HEK293T (cell line): ENCODE measurements around the gene GNB1L.

Experiments used
- CTCF ChIA-PET: fragments of 350-600 bp; formaldehyde crosslinking; extraction: SDS; loops from one replicate; lab custom pipeline; 2021; ENCODE audit warnings: antibody characterized with exemption, inconsistent platforms; lab: Yijun Ruan, JAX
- POLR2A ChIA-PET: fragments of 350-600 bp; formaldehyde crosslinking; extraction: SDS; loops from one replicate; lab custom pipeline; 2020; ENCODE audit warnings: antibody characterized with exemption, inconsistent platforms; lab: Yijun Ruan, JAX
- DNase-seq: peaks from one replicate; pipeline ENCODE4 v3.0.0; 2012; ENCODE audit warnings: mixed read lengths; ENCODE audit errors: extremely low spot score
- ARNT ChIP-seq: fragments of 450-650 bp; IDR thresholded peaks from 2 replicates; pipeline ENCODE4 v1.6.1; 2017; ENCODE audit warnings: mild to moderate bottlenecking
- BHLHE40 ChIP-seq: fragments of 450-650 bp; IDR thresholded peaks from 2 replicates; pipeline ENCODE4 v1.6.1; 2016; ENCODE audit warnings: mild to moderate bottlenecking, moderate library complexity, borderline replicate concordance
- CTBP1 ChIP-seq: fragments of 450-650 bp; IDR thresholded peaks from 2 replicates; pipeline ENCODE4 v1.6.1; 2016; ENCODE audit warnings: borderline replicate concordance
- ELF4 ChIP-seq: fragments of 450-650 bp; IDR thresholded peaks from 2 replicates; pipeline ENCODE4 v1.6.1; 2017; ENCODE audit warnings: antibody characterized with exemption
- FOXA1 ChIP-seq: fragments of 450-650 bp; IDR thresholded peaks from 2 replicates; pipeline ENCODE4 v1.6.1; 2016; ENCODE audit warnings: mild to moderate bottlenecking
- FOXK2 ChIP-seq: fragments of 450-650 bp; IDR thresholded peaks from 2 replicates; pipeline ENCODE4 v1.6.1; 2016; ENCODE audit warnings: mild to moderate bottlenecking
- FOXM1 ChIP-seq: fragments of 450-650 bp; IDR thresholded peaks from 2 replicates; pipeline ENCODE4 v1.6.1; 2017; ENCODE audit warnings: mild to moderate bottlenecking, borderline replicate concordance
- HDGF ChIP-seq: fragments of 450-650 bp; IDR thresholded peaks from 2 replicates; pipeline ENCODE4 v1.6.1; 2017; ENCODE audit warnings: antibody characterized with exemption, borderline replicate concordance
- L3MBTL2 ChIP-seq: fragments of 450-650 bp; conservative IDR thresholded peaks from 2 replicates; pipeline ENCODE4 v1.6.1; 2016; ENCODE audit warnings: mild to moderate bottlenecking
- LEF1 ChIP-seq: fragments of 450-650 bp; IDR thresholded peaks from 2 replicates; pipeline ENCODE4 v1.6.1; 2017; ENCODE audit warnings: mild to moderate bottlenecking, borderline replicate concordance
- NFRKB ChIP-seq: fragments of 450-650 bp; IDR thresholded peaks from 2 replicates; pipeline ENCODE4 v1.6.1; 2016; ENCODE audit warnings: mild to moderate bottlenecking, moderate library complexity
- SP1 ChIP-seq: fragments of 450-650 bp; IDR thresholded peaks from 2 replicates; pipeline ENCODE4 v1.6.1; 2017
- SUZ12 ChIP-seq: fragments of 450-650 bp; IDR thresholded peaks from 2 replicates; pipeline ENCODE4 v1.6.1; 2016; ENCODE audit warnings: mild to moderate bottlenecking
- TARDBP ChIP-seq: fragments of 450-650 bp; IDR thresholded peaks from 2 replicates; pipeline ENCODE4 v1.6.1; 2016
- ZNF384 ChIP-seq: fragments of 450-650 bp; IDR thresholded peaks from 2 replicates; pipeline ENCODE4 v1.6.1; 2016
- TF ChIP-seq, protein P1 (sequence below): fragments of 450-650 bp; IDR thresholded peaks from 2 replicates; pipeline ENCODE4 v1.6.1; 2016

The GNB1L gene

DNA sequence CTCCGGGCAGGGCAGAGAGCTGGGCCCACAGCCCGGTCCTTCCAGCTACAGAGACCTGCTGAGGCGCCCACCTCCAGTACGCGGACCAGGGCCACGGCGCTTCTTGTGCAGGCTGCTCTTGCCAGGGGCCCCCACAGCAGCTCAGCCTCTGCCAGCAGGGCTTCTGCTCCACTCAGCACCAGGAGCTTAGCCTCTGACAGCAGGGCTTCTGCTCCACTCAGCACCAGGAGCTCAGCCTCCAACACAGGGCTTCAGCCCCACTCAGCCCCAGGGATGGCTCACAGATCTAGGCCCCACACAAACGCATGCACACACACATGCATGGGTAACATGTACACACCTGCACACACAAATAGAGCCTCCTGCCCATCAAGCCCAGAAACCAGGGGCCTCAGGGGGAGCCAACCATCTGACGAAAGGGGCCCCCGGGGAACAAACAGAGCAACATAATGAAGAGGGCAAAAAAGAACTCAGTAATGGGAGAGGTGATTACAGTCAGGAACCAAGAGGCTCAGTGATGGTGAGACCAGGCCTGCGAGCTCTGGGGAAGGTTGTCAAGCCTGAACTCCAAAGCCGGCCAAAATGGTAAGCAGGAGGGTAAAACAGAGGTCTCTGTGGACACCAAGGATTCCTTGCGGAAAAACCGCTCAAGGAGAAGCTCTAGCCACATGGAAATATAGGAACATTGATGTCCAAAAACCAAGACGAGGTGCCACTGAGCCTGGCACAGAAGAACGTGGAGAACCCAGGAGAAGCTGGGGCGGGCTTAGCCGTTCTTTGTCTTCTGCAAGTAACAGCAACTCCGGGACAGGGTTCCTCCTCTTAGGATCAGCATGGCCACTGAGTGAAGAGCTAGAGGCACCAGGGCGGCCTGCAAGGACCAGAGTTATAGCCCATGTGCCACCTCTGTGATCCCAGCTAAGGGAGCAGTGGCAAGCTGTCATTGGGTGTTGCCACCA, 46.5 kb downstream of the GNB1L start:
- ChIA-PET CTCF (no interaction called here), POLR2A (interaction anchor here (1.3 kb wide), 1 partner anchor 46 kb away, joined by 4 read pairs; the partner anchor contains the start of genes GNB1L and RTL10)
- TF ChIP-seq FOXA1, result no peak
- no peak for TF ChIP-seq FOXK2
- no peak for DNase-seq

- POLR2A ChIA-PET, result interaction anchor here (1.3 kb wide), 1 partner anchor 47 kb away, joined by 4 read pairs; the partner anchor contains the start of genes GNB1L and RTL10
- DNase-seq, result no peak
- TF ChIP-seq LEF1 (no peak), HDGF (no peak), TARDBP (no peak), FOXK2 (no peak), ARNT (no peak), ELF4 (no peak), FOXM1 (no peak), SUZ12 (no peak), BHLHE40 (no peak), NFRKB (no peak), CTBP1 (no peak), L3MBTL2 (no peak)
- TF ChIP-seq, protein P1, sequence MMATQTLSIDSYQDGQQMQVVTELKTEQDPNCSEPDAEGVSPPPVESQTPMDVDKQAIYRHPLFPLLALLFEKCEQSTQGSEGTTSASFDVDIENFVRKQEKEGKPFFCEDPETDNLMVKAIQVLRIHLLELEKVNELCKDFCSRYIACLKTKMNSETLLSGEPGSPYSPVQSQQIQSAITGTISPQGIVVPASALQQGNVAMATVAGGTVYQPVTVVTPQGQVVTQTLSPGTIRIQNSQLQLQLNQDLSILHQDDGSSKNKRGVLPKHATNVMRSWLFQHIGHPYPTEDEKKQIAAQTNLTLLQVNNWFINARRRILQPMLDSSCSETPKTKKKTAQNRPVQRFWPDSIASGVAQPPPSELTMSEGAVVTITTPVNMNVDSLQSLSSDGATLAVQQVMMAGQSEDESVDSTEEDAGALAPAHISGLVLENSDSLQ, result no peak
- CTCF ChIA-PET, result no interaction called here
Measured at GRCh38 chr22:19807161-19807913, 47.3 kb downstream of the GNB1L start.

DNA sequence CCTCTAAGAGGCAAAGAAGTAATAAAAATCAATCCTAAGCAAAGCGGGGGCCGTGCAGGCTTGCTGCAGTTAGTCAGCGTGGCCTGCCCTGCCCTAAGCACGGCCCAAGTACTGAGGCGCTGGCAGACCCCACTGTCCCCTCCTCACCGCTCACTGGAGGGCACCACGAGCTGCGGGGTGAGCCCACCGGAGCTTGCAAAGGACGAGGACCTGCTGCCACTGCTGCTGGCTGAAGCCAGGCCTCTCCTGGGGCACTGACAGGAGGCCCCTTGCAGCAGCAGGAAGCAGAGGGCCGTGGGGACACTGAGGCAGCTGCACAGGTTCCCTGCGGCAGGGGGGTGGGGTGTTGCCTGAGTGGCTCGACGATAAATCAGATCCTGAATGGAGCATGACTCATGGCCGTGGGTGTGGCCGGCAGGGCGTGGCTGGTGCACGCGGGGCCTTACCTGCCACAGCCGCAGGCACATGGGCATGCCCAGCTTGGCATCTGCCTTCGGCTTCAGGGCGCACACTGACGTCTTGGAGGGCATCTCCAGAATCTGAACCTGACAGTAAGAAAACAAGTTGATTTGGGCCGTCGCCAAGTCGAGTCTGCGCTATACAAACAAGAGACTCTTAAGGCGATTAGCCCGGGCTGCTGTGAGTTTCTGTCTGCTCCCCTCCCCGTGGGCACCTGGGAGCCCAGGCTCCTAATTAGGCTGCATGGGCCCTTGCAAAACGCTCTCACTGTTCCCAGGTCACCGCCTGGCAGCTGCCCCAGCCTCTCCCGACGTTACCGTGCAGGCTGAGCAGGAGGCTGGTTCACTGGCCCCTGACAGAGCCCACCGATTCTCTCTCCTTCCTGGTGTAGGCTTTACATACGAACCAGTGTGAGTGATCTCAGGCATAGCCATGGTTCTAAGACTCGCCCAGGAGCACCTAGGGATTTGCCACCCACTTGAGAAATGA, 48.2 kb downstream of the GNB1L start:
- DNase-seq, result no peak
- ChIA-PET CTCF (interaction anchor here (0.6 kb wide), 1 partner anchor 9 kb away, joined by 3 read pairs; no protein-coding TSS in a partner anchor), POLR2A (interaction anchor here (1.3 kb wide), 1 partner anchor 48 kb away, joined by 4 read pairs; the partner anchor contains the start of genes GNB1L and RTL10)
- TF ChIP-seq L3MBTL2, result no peak

DNA sequence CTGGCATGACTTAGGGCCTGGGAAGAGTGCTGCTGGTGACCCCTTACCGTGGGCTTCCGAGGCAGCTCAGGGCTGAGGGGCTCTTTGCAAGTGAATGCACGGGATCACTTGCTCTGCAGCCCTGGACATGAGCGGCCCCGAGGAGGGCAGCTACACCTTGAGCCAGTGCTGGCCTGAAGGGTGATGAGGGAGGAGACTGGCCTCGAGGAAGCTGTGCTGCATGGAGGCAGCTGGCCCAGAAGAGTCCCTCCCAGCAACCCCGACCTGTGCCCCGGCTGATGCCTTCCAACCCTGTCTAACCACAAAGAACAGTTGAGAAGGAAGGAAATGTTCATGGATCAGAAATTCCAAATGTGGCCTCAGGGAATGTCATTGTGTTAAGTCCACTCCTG, 48.9 kb downstream of the GNB1L start:
- TF ChIP-seq BHLHE40 (no peak), ZNF384 (no peak), FOXA1 (no peak), ARNT (no peak), CTBP1 (no peak), FOXM1 (no peak), FOXK2 (no peak), SP1 (no peak), HDGF (no peak), LEF1 (no peak), SUZ12 (no peak), L3MBTL2 (no peak), TARDBP (no peak)
- TF ChIP-seq, protein P1, result no peak
- POLR2A ChIA-PET, result no interaction called here
- DNase-seq, result no peak
- CTCF ChIA-PET, result interaction anchor here (0.6 kb wide), 1 partner anchor 10 kb away, joined by 3 read pairs; no protein-coding TSS in a partner anchor

GRCh38 chr22:19803736-19804267, 50.9 kb downstream of the GNB1L start:
- POLR2A ChIA-PET, result no interaction called here
- CTCF ChIA-PET, result no interaction called here
- TF ChIP-seq FOXA1, result no peak
- no peak for TF ChIP-seq ARNT
- TF ChIP-seq HDGF, result no peak
- TF ChIP-seq ZNF384, result no peak
- DNase-seq, result no peak
